HL-60 (cell line): ENCODE data around the gene MFF.

Experiments
- GABPA ChIP-seq: IDR thresholded peaks from 2 replicates; pipeline ENCODE4 v1.6.1; 2012; ENCODE audit warnings: low read depth
- POLR2AphosphoS5 ChIP-seq: IDR thresholded peaks from 2 replicates; pipeline ENCODE4 v1.6.1; 2012; ENCODE audit warnings: low read depth
- TF ChIP-seq, protein P1 (sequence below): IDR thresholded peaks from one replicate; pipeline ENCODE4 v1.5.1; 2011; ENCODE audit warnings: low read length, control low read depth, inconsistent platforms; ENCODE audit not compliant: insufficient read depth
- TF ChIP-seq, protein P2 (sequence below): IDR thresholded peaks from 2 replicates; pipeline ENCODE4 v1.6.1; 2012; ENCODE audit warnings: low read depth; ENCODE audit not compliant: insufficient replicate concordance

DNA sequence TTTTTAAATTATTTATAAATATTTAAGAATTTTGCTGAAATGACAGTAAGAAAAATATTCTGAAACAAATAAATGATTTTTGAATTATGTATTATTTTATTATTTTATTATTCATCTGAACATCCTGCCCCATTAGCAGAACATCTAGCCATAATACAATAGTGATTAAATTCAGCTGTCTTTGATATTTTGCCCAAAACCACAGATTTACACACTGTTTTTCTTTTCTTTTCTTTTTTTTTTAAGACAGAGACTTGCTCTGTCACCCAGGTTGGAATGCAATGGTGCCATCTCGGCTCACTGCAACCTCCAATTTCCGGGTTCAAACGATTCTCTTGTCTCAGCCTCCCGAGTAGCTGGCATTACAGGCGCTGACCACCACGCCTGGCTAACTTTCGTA, 64.6 kb downstream of the MFF start:
- TF ChIP-seq POLR2AphosphoS5 (no peak), GABPA (no peak)
- TF ChIP-seq, protein P1, sequence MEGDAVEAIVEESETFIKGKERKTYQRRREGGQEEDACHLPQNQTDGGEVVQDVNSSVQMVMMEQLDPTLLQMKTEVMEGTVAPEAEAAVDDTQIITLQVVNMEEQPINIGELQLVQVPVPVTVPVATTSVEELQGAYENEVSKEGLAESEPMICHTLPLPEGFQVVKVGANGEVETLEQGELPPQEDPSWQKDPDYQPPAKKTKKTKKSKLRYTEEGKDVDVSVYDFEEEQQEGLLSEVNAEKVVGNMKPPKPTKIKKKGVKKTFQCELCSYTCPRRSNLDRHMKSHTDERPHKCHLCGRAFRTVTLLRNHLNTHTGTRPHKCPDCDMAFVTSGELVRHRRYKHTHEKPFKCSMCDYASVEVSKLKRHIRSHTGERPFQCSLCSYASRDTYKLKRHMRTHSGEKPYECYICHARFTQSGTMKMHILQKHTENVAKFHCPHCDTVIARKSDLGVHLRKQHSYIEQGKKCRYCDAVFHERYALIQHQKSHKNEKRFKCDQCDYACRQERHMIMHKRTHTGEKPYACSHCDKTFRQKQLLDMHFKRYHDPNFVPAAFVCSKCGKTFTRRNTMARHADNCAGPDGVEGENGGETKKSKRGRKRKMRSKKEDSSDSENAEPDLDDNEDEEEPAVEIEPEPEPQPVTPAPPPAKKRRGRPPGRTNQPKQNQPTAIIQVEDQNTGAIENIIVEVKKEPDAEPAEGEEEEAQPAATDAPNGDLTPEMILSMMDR, result no peak
- TF ChIP-seq, protein P2, sequence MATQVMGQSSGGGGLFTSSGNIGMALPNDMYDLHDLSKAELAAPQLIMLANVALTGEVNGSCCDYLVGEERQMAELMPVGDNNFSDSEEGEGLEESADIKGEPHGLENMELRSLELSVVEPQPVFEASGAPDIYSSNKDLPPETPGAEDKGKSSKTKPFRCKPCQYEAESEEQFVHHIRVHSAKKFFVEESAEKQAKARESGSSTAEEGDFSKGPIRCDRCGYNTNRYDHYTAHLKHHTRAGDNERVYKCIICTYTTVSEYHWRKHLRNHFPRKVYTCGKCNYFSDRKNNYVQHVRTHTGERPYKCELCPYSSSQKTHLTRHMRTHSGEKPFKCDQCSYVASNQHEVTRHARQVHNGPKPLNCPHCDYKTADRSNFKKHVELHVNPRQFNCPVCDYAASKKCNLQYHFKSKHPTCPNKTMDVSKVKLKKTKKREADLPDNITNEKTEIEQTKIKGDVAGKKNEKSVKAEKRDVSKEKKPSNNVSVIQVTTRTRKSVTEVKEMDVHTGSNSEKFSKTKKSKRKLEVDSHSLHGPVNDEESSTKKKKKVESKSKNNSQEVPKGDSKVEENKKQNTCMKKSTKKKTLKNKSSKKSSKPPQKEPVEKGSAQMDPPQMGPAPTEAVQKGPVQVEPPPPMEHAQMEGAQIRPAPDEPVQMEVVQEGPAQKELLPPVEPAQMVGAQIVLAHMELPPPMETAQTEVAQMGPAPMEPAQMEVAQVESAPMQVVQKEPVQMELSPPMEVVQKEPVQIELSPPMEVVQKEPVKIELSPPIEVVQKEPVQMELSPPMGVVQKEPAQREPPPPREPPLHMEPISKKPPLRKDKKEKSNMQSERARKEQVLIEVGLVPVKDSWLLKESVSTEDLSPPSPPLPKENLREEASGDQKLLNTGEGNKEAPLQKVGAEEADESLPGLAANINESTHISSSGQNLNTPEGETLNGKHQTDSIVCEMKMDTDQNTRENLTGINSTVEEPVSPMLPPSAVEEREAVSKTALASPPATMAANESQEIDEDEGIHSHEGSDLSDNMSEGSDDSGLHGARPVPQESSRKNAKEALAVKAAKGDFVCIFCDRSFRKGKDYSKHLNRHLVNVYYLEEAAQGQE, result no peak
